Activated CD4-positive, alpha-beta T cell treated with anti-CD3 and anti-CD28 coated beads, Interleukin-2, Interleukin-6, amounts not matched to agents 100 ng/mL and 50 ng/mL, durations not matched to agents 16 hours and 8 hours (primary cell): ENCODE measurements around the gene ZBED6.
"Not testable (repeated sequence)": the region's sequence is repeated elsewhere in the genome, so short reads cannot be mapped to it uniquely, and the experiment has no call there.

Experiments used
- DNase-seq: peaks from one replicate; pipeline ENCODE4 v3.0.0-alpha.2; 2020

Gene ZBED6

GRCh38 chr1:203795441-203796235 lies at the start of gene ZBED6, which contains the start of gene ZC3H11A:
TSS of gene ZBED6 (plus strand) at chr1:203795623. CDS start at chr1:203797523, 1,900 bp downstream.
TSS of gene ZC3H11A (plus strand) at chr1:203795623. CDS start at chr1:203817071, 21,448 bp downstream.
- peak; percentile 99 for DNase-seq

GRCh38 chr1:203746281-203746680 lies 49.1 kb upstream of the ZBED6 start:
- DNase-seq: no peak

GRCh38 chr1:203751051-203751450 lies 44.4 kb upstream of the ZBED6 start:
- no peak for DNase-seq

- not testable (repeated sequence) for DNase-seq
Observed at GRCh38 chr1:203751618-203752361, 43.6 kb upstream of the ZBED6 start.

GRCh38 chr1:203754455-203754864 lies 41.0 kb upstream of the ZBED6 start:
- no peak for DNase-seq

- DNase-seq: no peak
Observed at GRCh38 chr1:203756036-203756435, 39.4 kb upstream of the ZBED6 start.

GRCh38 chr1:203758749-203759148 lies 36.7 kb upstream of the ZBED6 start:
- DNase-seq: not testable (repeated sequence)

GRCh38 chr1:203760506-203760905 lies 34.9 kb upstream of the ZBED6 start:
- DNase-seq: no peak

GRCh38 chr1:203761958-203762357 lies 33.5 kb upstream of the ZBED6 start:
- DNase-seq: not testable (repeated sequence)

- no peak for DNase-seq
Observed at GRCh38 chr1:203763505-203763904, 31.9 kb upstream of the ZBED6 start.

GRCh38 chr1:203764105-203765028 lies 31.1 kb upstream of the ZBED6 start:
- DNase-seq: no peak

GRCh38 chr1:203765029-203765837 lies 30.2 kb upstream of the ZBED6 start, which contains the start of gene LAX1:
TSS of gene LAX1 (plus strand) at chr1:203765183. CDS start at chr1:203765566, 383 bp downstream.
- peak; percentile 91 for DNase-seq

GRCh38 chr1:203768256-203768655 lies 27.2 kb upstream of the ZBED6 start:
- DNase-seq: peak; percentile 10

- no peak for DNase-seq
Observed at GRCh38 chr1:203769505-203770343, 25.7 kb upstream of the ZBED6 start.

- no peak for DNase-seq
Observed at GRCh38 chr1:203771901-203772301, 23.5 kb upstream of the ZBED6 start.

GRCh38 chr1:203772836-203773235 lies 22.6 kb upstream of the ZBED6 start:
- DNase-seq: no peak

- no peak for DNase-seq
Observed at GRCh38 chr1:203776636-203777035, 18.8 kb upstream of the ZBED6 start.

- no peak for DNase-seq
Observed at GRCh38 chr1:203777596-203777995, 17.8 kb upstream of the ZBED6 start.

- DNase-seq: no peak
Observed at GRCh38 chr1:203778146-203778545, 17.3 kb upstream of the ZBED6 start.

GRCh38 chr1:203778789-203779188 lies 16.6 kb upstream of the ZBED6 start:
- DNase-seq: no peak

GRCh38 chr1:203781962-203782361 lies 13.5 kb upstream of the ZBED6 start:
- no peak for DNase-seq
